Mucosa of descending colon (tissue), 3 donors: ENCODE results near the gene OMA1. TPM values are rescaled to one million over a fixed set of nuclear protein-coding genes. Genes with fewer than 3 reads are reported as not detected.

Experiments
- ATAC-seq: fragments of 200-7000 bp; cut with Tn5 transposase; one replicate; pipeline ENCODE4 v1.9.1; 2020; ENCODE audit warnings: mild to moderate bottlenecking, moderate library complexity
- DNase-seq, 3 donors: peaks; one replicate each; pipeline ENCODE4 v3.0.0-alpha.2; 2020
- H3K36me3 ChIP-seq: fragments of 200-600 bp; one replicate; pipeline ENCODE4 v1.8.0; 2021; ENCODE audit warnings: low read depth, mild to moderate bottlenecking
- H3K4me1 ChIP-seq: fragments of 200-600 bp; one replicate; pipeline ENCODE4 v1.8.0; 2021; ENCODE audit warnings: low read depth, mild to moderate bottlenecking
- H3K4me3 ChIP-seq: fragments of 200-600 bp; one replicate; pipeline ENCODE4 v1.8.0; 2021; ENCODE audit warnings: mild to moderate bottlenecking
- H3K9me3 ChIP-seq: fragments of 200-600 bp; one replicate; pipeline ENCODE4 v1.8.0; 2021; ENCODE audit warnings: mild to moderate bottlenecking
- intact Hi-C, 2 donors: fragments of 100-400 bp; cut with DNase I in 1 of 2; cut with micrococcal nuclease in 1 of 2; formaldehyde crosslinking; loops; one replicate each; pipeline versions ENCODE4 v1.11.0 to v1.11.1; 2022; cut with DNase I, micrococcal nuclease
- total RNA-seq, 3 donors: library from RNA; stranded (reverse); fragmentation: NEBNext Ultra II Directional in 2 of 3; extraction: Animal tissue kit (Norgen Biotek cat#: 25700) in 2 of 3; gene quantifications; one replicate each; pipeline versions ENCODE4 v1.2.1 to v1.2.4, GENCODE V29; 2021 to 2023
- TF ChIP-seq, protein P1 (sequence below): fragments of 200-600 bp; IDR thresholded peaks from one replicate; pipeline ENCODE4 v1.8.0; 2022; ENCODE audit warnings: antibody characterized with exemption, mild to moderate bottlenecking
- donor health status: DM: no; HTN: no; CAD: no; lungs with moderate emphysema.
- donor health status: DM: no; HTN: no; CAD: no.
- donor health status: DM: no; HTN: yes; CAD: no.

The OMA1 gene
- total RNA-seq, 3 donors from 2014 or later, result 20.4 to 42.4 (median 32.4) TPM

- TF ChIP-seq, protein P1, sequence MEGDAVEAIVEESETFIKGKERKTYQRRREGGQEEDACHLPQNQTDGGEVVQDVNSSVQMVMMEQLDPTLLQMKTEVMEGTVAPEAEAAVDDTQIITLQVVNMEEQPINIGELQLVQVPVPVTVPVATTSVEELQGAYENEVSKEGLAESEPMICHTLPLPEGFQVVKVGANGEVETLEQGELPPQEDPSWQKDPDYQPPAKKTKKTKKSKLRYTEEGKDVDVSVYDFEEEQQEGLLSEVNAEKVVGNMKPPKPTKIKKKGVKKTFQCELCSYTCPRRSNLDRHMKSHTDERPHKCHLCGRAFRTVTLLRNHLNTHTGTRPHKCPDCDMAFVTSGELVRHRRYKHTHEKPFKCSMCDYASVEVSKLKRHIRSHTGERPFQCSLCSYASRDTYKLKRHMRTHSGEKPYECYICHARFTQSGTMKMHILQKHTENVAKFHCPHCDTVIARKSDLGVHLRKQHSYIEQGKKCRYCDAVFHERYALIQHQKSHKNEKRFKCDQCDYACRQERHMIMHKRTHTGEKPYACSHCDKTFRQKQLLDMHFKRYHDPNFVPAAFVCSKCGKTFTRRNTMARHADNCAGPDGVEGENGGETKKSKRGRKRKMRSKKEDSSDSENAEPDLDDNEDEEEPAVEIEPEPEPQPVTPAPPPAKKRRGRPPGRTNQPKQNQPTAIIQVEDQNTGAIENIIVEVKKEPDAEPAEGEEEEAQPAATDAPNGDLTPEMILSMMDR, result peak; percentile 40
- Histone ChIP-seq H3K4me1 (no peaks in the 10 kb centered on the region), H3K36me3 (no peaks in the 10 kb centered on the region), H3K9me3 (peaks cover 1% of the 10 kb centered on the region), H3K4me3 (no peak overlapping the region)
- intact Hi-C loops, result loop anchor here in 1 of 2 donors (5.0 kb wide), 1 partner anchor 136 kb away; no protein-coding TSS in a partner anchor
- DNase-seq, result peak in 1 of 3 donors; percentile 58
- ATAC-seq, result peak; percentile 80
These were observed 30.6 kb downstream of the OMA1 start for GRCh38 chr1:58515794-58516401.

DNA sequence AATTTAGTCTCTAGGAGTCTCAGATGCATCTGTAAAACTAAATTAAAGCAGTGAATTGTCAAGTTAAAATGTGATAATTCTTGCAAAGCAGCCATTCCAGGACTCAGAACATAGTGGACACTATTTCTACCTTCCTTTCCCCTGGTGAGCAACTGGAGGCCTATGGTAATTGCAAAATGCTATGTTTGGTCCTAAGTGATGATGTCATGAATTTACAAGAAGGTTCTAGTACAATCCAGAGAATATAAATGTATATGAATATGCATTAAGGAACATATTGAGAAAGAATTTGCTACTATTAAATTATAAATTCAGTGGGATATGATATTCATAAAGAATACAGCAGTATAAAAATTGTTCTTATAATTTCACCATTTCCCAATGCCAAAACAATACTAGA, 32.6 kb downstream of the OMA1 start:
- no peaks in the 10 kb centered on the region for H3K36me3 ChIP-seq
- peaks cover 1% of the 10 kb centered on the region for H3K9me3 ChIP-seq
- H3K4me3 ChIP-seq, result no peak overlapping the region
- ATAC-seq, result no peak
- DNase-seq, result no peak
- H3K4me1 ChIP-seq, result no peaks in the 10 kb centered on the region
- TF ChIP-seq, protein P1, result no peak
- intact Hi-C loops, result no loop called here

- TF ChIP-seq, protein P1, result no peak
These were observed 37.9 kb downstream of the OMA1 start for GRCh38 chr1:58508629-58509028.

DNA sequence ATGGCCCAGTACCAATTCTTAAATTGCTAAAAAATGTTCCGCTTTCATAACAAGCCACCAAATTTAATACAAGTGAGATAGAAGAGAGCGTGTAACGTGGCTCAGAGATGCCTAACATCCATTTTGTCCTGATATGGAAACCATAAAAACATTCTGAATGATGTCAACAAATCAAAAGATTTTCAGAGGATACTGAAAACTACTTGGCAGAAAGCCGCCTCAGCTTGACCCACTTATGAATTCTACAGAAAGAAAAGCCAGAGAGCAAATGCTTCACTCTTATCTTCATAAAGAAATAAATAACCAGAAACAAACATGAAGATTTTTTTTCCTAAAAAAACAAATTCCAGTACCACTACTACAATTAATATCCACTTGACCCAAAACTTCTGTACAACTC, 41.2 kb downstream of the OMA1 start:
- no peaks in the 10 kb centered on the region for H3K9me3 ChIP-seq
- DNase-seq, result no peak
- intact Hi-C loops, result no loop called here
- H3K36me3 ChIP-seq, result no peaks in the 10 kb centered on the region
- no peak for ATAC-seq
- H3K4me3 ChIP-seq, result no peak overlapping the region
- H3K4me1 ChIP-seq, result no peaks in the 10 kb centered on the region
- TF ChIP-seq, protein P1, result no peak

More at GRCh38 chr1:58508629-58509028, 37.9 kb downstream of the OMA1 start:
- ATAC-seq (no peak), DNase-seq (no peak)
- Histone ChIP-seq H3K9me3 (peaks cover 1% of the 10 kb centered on the region), H3K36me3 (no peaks in the 10 kb centered on the region), H3K4me3 (no peak overlapping the region), H3K4me1 (no peaks in the 10 kb centered on the region)
- intact Hi-C loops, result no loop called here

DNA sequence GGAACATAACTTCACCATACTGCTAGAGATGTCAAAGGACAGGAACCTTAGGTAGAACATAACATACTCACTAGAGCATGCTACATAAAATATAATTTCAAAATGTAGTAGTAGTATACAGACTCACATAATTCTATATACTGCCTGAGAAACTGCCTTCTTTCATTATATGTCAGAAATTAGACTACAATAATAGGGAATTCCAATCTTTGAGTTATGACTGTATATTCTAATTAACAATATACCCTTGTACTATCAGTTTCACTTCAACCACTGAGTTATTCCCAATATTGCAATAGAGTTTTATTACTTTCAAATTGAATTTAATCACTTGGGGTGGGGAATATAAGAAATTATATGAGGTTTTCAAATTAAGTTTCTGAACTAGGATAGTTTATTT, 44.0 kb downstream of the OMA1 start:
- Histone ChIP-seq H3K9me3 (no peaks in the 10 kb centered on the region), H3K4me1 (no peaks in the 10 kb centered on the region), H3K4me3 (no peak overlapping the region), H3K36me3 (no peaks in the 10 kb centered on the region)
- intact Hi-C loops, result no loop called here
- TF ChIP-seq, protein P1, result no peak
- no peak for ATAC-seq
- no peak for DNase-seq

DNA sequence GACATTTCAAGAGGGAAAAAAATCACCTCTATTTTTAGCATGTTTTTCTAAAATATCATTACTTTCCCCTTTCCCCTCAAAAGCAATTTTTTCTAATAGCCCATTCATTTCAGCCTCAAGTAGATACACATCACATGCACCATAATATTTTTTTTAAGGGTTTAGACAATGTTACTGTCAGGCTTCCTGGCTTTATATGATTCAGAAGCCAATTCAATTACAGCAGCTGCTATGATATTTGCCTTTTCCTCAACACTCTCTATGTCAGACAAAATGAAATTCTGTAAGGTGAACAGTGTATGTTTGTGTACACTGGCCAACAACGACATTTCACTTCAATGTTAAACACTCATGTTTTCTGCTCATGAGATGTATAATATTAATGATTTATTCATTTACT, 46.5 kb downstream of the OMA1 start:
- TF ChIP-seq, protein P1, result no peak
- no peak overlapping the region for H3K4me3 ChIP-seq
- no peaks in the 10 kb centered on the region for H3K4me1 ChIP-seq
- no peak for ATAC-seq
- intact Hi-C loops, result no loop called here
- no peaks in the 10 kb centered on the region for H3K9me3 ChIP-seq
- no peaks in the 10 kb centered on the region for H3K36me3 ChIP-seq
- DNase-seq, result no peak
